ENCODE data around the gene SLAMF1. TPM values are rescaled to one million over a fixed set of nuclear protein-coding genes. Genes with fewer than 3 reads are reported as not detected.
A peak's percentile ranks its signal among the peaks of the same experiment; 100 is the strongest.

The SLAMF1 gene
- polyA plus RNA-seq, 1 donor: 0.91 TPM

GRCh38 chr1:160665330-160666078 is 18.7 kb upstream of the SLAMF1 start:
- H3K4me1 ChIP-seq (ENCODE audit: control insufficient read depth, insufficient read depth, low read length): peaks cover 15% of the 10 kb centered on the region
- WGBS (ENCODE audit: insufficient coverage, low lambda C conversion rate): 42% methylated on average over 2 of the region's 6 CpGs
- H3K9me3 ChIP-seq (ENCODE audit: control insufficient read depth, low read depth, low read length): peaks cover 9% of the 10 kb centered on the region
- no peaks in the 10 kb centered on the region for H3K27me3 ChIP-seq (ENCODE audit: control insufficient read depth, insufficient read depth, low read length)
- no peak overlapping the region for H3K4me3 ChIP-seq (ENCODE audit: low read length)
- H3K36me3 ChIP-seq (ENCODE audit: control insufficient read depth, insufficient read depth, low read length): no peaks in the 10 kb centered on the region
- H3K27ac ChIP-seq (ENCODE audit: low read length): no peak overlapping the region
- DNase-seq: no peak

- Histone ChIP-seq H3K4me1 (ENCODE audit: control insufficient read depth, insufficient read depth, low read length) (peaks cover 15% of the 10 kb centered on the region), H3K27me3 (ENCODE audit: control insufficient read depth, insufficient read depth, low read length) (no peaks in the 10 kb centered on the region), H3K9me3 (ENCODE audit: control insufficient read depth, low read depth, low read length) (peaks cover 6% of the 10 kb centered on the region), H3K36me3 (ENCODE audit: control insufficient read depth, insufficient read depth, low read length) (no peaks in the 10 kb centered on the region), H3K27ac (ENCODE audit: low read length) (no peak overlapping the region), H3K4me3 (ENCODE audit: low read length) (no peak overlapping the region)
- DNase-seq: no peak
- WGBS (ENCODE audit: insufficient coverage, low lambda C conversion rate): no CpG with 5 or more reads among the region's 3 CpGs
Measured at GRCh38 chr1:160664573-160665051, 17.8 kb upstream of the SLAMF1 start.

GRCh38 chr1:160662910-160663309 is 16.1 kb upstream of the SLAMF1 start:
- no peaks in the 10 kb centered on the region for H3K27me3 ChIP-seq (ENCODE audit: control insufficient read depth, insufficient read depth, low read length)
- H3K4me1 ChIP-seq (ENCODE audit: control insufficient read depth, insufficient read depth, low read length): peaks cover 28% of the 10 kb centered on the region
- WGBS (ENCODE audit: insufficient coverage, low lambda C conversion rate): no CpG with 5 or more reads among the region's 4 CpGs
- no peaks in the 10 kb centered on the region for H3K36me3 ChIP-seq (ENCODE audit: control insufficient read depth, insufficient read depth, low read length)
- H3K27ac ChIP-seq (ENCODE audit: low read length): no peak overlapping the region
- no peaks in the 10 kb centered on the region for H3K9me3 ChIP-seq (ENCODE audit: control insufficient read depth, low read depth, low read length)
- H3K4me3 ChIP-seq (ENCODE audit: low read length): no peak overlapping the region
- no peak for DNase-seq

- Histone ChIP-seq H3K4me3 (ENCODE audit: low read length) (no peak overlapping the region), H3K27ac (ENCODE audit: low read length) (no peak overlapping the region), H3K36me3 (ENCODE audit: control insufficient read depth, insufficient read depth, low read length) (no peaks in the 10 kb centered on the region), H3K9me3 (ENCODE audit: control insufficient read depth, low read depth, low read length) (no peaks in the 10 kb centered on the region), H3K4me1 (ENCODE audit: control insufficient read depth, insufficient read depth, low read length) (peaks cover 20% of the 10 kb centered on the region), H3K27me3 (ENCODE audit: control insufficient read depth, insufficient read depth, low read length) (no peaks in the 10 kb centered on the region)
- no peak for DNase-seq
- WGBS (ENCODE audit: insufficient coverage, low lambda C conversion rate): 100% methylated on average over 1 of the region's 4 CpGs
Measured at GRCh38 chr1:160659566-160659965, 12.7 kb upstream of the SLAMF1 start.

- peaks cover 25% of the 10 kb centered on the region for H3K4me1 ChIP-seq (ENCODE audit: control insufficient read depth, insufficient read depth, low read length)
- H3K27me3 ChIP-seq (ENCODE audit: control insufficient read depth, insufficient read depth, low read length): no peaks in the 10 kb centered on the region
- H3K27ac ChIP-seq (ENCODE audit: low read length): peak overlapping the region; percentile 28
- no peaks in the 10 kb centered on the region for H3K36me3 ChIP-seq (ENCODE audit: control insufficient read depth, insufficient read depth, low read length)
- H3K9me3 ChIP-seq (ENCODE audit: control insufficient read depth, low read depth, low read length): no peaks in the 10 kb centered on the region
- no peak for DNase-seq
- no peak overlapping the region for H3K4me3 ChIP-seq (ENCODE audit: low read length)
- WGBS (ENCODE audit: insufficient coverage, low lambda C conversion rate): no CpG with 5 or more reads among the region's 2 CpGs
Measured at GRCh38 chr1:160658814-160659193, 12.0 kb upstream of the SLAMF1 start.

GRCh38 chr1:160658162-160658813 is 11.4 kb upstream of the SLAMF1 start:
- 20% methylated on average over 3 of the region's 8 CpGs for WGBS (ENCODE audit: insufficient coverage, low lambda C conversion rate)
- Histone ChIP-seq H3K4me1 (ENCODE audit: control insufficient read depth, insufficient read depth, low read length) (peaks cover 30% of the 10 kb centered on the region), H3K4me3 (ENCODE audit: low read length) (no peak overlapping the region), H3K27ac (ENCODE audit: low read length) (peak overlapping the region; percentile 28), H3K9me3 (ENCODE audit: control insufficient read depth, low read depth, low read length) (no peaks in the 10 kb centered on the region), H3K36me3 (ENCODE audit: control insufficient read depth, insufficient read depth, low read length) (no peaks in the 10 kb centered on the region), H3K27me3 (ENCODE audit: control insufficient read depth, insufficient read depth, low read length) (no peaks in the 10 kb centered on the region)
- DNase-seq: peak; percentile 67 to 90

- H3K9me3 ChIP-seq (ENCODE audit: control insufficient read depth, low read depth, low read length): no peaks in the 10 kb centered on the region
- no peak overlapping the region for H3K4me3 ChIP-seq (ENCODE audit: low read length)
- H3K36me3 ChIP-seq (ENCODE audit: control insufficient read depth, insufficient read depth, low read length): no peaks in the 10 kb centered on the region
- no peaks in the 10 kb centered on the region for H3K27me3 ChIP-seq (ENCODE audit: control insufficient read depth, insufficient read depth, low read length)
- H3K27ac ChIP-seq (ENCODE audit: low read length): peak overlapping the region; percentile 28
- no peak for DNase-seq
- 76% methylated on average over 4 of the region's 5 CpGs for WGBS (ENCODE audit: insufficient coverage, low lambda C conversion rate)
- peaks cover 36% of the 10 kb centered on the region for H3K4me1 ChIP-seq (ENCODE audit: control insufficient read depth, insufficient read depth, low read length)
Measured at GRCh38 chr1:160657250-160657781, 10.5 kb upstream of the SLAMF1 start.

- Histone ChIP-seq H3K9me3 (ENCODE audit: control insufficient read depth, low read depth, low read length) (no peaks in the 10 kb centered on the region), H3K27me3 (ENCODE audit: control insufficient read depth, insufficient read depth, low read length) (no peaks in the 10 kb centered on the region), H3K27ac (ENCODE audit: low read length) (no peak overlapping the region), H3K4me1 (ENCODE audit: control insufficient read depth, insufficient read depth, low read length) (peaks cover 39% of the 10 kb centered on the region), H3K4me3 (ENCODE audit: low read length) (no peak overlapping the region), H3K36me3 (ENCODE audit: control insufficient read depth, insufficient read depth, low read length) (no peaks in the 10 kb centered on the region)
- DNase-seq: no peak
- 100% methylated on average over 1 of the region's 3 CpGs for WGBS (ENCODE audit: insufficient coverage, low lambda C conversion rate)
Measured at GRCh38 chr1:160656737-160657136, 9.9 kb upstream of the SLAMF1 start.

GRCh38 chr1:160653620-160654016 is 6.8 kb upstream of the SLAMF1 start:
- H3K36me3 ChIP-seq (ENCODE audit: control insufficient read depth, insufficient read depth, low read length): no peaks in the 10 kb centered on the region
- no peaks in the 10 kb centered on the region for H3K27me3 ChIP-seq (ENCODE audit: control insufficient read depth, insufficient read depth, low read length)
- peak overlapping the region; percentile 67 for H3K27ac ChIP-seq (ENCODE audit: low read length)
- no peak for DNase-seq
- no peaks in the 10 kb centered on the region for H3K9me3 ChIP-seq (ENCODE audit: control insufficient read depth, low read depth, low read length)
- H3K4me1 ChIP-seq (ENCODE audit: control insufficient read depth, insufficient read depth, low read length): peaks cover 40% of the 10 kb centered on the region
- no peak overlapping the region for H3K4me3 ChIP-seq (ENCODE audit: low read length)
- no CpG with 5 or more reads among the region's 2 CpGs for WGBS (ENCODE audit: insufficient coverage, low lambda C conversion rate)

GRCh38 chr1:160652924-160653619 is 6.2 kb upstream of the SLAMF1 start:
- Histone ChIP-seq H3K27ac (ENCODE audit: low read length) (peak overlapping the region; percentile 67), H3K36me3 (ENCODE audit: control insufficient read depth, insufficient read depth, low read length) (no peaks in the 10 kb centered on the region), H3K27me3 (ENCODE audit: control insufficient read depth, insufficient read depth, low read length) (no peaks in the 10 kb centered on the region), H3K4me1 (ENCODE audit: control insufficient read depth, insufficient read depth, low read length) (peaks cover 40% of the 10 kb centered on the region), H3K4me3 (ENCODE audit: low read length) (no peak overlapping the region), H3K9me3 (ENCODE audit: control insufficient read depth, low read depth, low read length) (no peaks in the 10 kb centered on the region)
- DNase-seq: no peak
- WGBS (ENCODE audit: insufficient coverage, low lambda C conversion rate): 85% methylated on average over 4 of the region's 9 CpGs

Data from large intestine (tissue), 3 donors.